HG03108 (cell line): ENCODE measurements around the gene CEBPB.
"Not testable (repeated sequence)": the region's sequence is repeated elsewhere in the genome, so short reads cannot be mapped to it uniquely, and the experiment has no call there.

Experiments used
- ATAC-seq: cut with Tn5 transposase; IDR thresholded peaks from one replicate; pipeline ENCODE4 v1.9.1; 2021; ENCODE audit warnings: moderate library complexity; ENCODE audit not compliant: unreplicated experiment

Gene CEBPB

GRCh38 chr20:50192364-50193198, 2.0 kb downstream of the CEBPB start:
- ATAC-seq = no peak

GRCh38 chr20:50193199-50193835, 2.7 kb downstream of the CEBPB start:
- no peak for ATAC-seq

- no peak for ATAC-seq
These were observed 3.3 kb downstream of the CEBPB start for GRCh38 chr20:50193836-50194421.

GRCh38 chr20:50194422-50194830, 3.8 kb downstream of the CEBPB start:
- ATAC-seq = no peak

DNA sequence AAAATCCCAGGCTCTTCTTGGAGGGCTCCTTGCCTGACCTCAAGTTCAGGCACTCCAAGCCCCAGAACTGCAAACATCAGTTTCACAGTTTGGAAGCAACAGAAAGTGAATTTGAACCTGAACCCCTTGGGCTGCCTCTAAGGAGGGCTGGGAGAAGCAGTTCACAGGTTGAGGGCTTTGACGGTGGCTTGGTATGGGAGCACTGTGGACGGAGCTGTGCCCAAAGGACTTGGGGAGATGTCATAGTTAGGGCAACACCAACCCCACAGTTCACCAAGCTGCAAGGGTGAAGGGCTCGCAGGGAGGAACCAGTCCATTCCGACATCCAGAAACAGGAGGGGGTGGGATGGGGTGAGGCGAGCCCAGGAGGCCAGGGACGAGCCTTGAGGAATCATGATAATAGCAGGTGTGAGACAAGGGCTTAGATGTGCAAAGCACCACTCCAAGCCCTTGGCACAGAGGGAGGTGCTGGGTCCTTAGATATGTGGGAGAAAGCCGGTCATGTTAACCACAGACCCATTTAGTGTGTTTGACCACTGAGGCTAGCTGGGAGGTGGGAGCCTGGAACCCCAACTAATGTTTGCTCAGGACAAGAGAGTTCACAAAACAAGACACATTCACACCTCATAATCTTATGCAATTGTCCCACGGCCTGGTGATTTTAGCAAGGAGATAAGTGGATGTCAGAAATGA, 4.3 kb downstream of the CEBPB start:
- no peak for ATAC-seq

GRCh38 chr20:50195524-50196120, 5.0 kb downstream of the CEBPB start:
- no peak for ATAC-seq

DNA sequence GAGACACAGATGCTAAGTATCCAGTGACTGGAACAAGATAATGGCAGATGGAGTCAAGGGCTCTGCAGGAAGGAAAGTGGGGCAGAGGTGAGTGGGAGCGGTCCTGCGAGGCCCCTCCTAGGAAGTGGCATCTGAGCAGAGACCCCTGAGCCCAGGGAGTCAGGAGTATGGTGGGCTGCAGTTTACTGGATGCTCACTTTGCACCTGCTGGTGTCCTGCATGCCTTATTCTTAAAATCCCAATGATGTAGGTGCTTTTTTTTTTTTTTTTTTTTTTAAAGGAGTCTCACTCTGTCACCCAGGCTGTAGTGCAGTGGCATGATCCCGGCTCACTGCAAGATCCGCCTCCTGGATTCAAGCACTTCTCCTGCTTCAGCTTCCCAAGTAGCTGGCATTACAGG, 5.6 kb downstream of the CEBPB start:
- no peak for ATAC-seq

DNA sequence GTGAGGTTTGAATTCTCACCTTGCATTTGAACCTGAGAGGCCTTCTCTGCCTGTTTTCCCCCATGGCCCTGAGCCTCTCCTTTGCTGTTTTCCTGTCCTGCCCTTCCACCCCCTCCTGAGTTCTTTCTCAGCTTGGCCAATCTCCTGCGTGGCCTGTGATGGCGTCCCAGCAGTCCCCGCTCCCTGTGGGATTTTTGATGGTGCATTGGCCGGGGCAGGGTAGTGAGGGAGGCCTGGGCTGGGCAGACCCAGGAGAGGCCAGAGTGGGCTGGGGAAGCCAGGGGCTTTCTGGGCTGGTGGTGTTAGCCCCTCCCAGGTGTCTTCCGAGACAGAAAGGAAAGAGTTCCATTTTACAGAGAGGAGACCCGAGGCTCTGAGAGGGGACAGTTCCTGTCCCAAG, 6.3 kb downstream of the CEBPB start:
- ATAC-seq = no peak

DNA sequence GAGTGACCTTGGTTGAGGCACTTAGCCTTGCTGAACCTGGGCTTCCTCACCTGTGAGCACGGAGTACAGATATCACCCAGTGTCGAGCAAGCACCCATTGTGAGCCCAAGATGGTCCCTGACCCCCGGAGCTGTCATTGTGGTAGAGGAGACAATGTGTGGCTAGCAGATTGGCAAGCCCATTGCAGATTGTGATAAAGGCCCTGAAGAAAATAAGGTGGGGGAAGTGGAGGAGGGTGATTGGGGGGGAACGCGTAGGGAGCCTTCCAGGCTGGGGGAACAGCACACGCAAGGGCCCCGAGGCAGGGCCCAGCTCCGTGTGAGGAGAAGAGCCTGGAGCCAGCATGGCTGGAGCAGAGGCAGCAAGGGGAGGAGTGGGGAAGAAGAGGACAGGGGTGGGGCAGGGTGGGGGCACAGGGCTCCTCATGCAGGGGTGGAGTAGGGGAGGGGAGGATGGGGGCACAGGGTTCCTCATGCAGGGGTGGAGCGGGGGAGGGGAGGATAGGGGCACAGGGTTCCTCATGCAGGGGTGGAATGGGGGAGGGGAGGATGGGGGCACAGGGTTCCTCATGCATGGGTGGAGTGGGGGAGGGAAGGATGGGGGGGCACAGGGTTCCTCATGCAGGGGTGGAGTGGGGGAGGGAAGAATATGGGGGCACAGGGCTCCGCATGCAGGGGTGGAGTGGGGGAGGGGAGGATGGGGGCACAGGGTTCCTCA, 7.0 kb downstream of the CEBPB start:
- ATAC-seq = no peak

DNA sequence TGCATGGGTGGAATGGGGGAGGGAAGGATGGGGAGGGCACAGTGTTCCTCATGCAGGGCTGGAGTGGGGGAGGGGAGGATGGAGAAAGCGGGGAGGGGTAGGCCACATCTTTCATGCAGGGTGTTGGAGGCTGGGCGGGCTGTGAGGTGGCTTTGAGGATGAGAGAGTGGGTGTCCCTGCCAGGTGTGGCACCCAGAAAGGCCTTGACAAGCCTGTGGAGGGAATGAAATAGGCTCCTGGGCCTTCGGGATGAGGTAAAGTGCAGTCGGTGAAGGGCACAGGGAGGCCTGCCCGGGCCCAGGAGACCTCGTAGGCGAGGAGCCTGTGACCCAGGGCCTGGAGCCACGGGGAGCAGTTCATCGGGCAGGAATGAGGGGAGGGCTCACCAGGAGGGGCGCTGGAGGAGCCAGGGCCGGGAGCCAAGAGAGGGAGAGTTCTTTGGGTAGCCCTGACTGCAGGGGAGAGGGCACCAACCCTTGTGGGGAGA, 7.6 kb downstream of the CEBPB start:
- ATAC-seq = no peak

DNA sequence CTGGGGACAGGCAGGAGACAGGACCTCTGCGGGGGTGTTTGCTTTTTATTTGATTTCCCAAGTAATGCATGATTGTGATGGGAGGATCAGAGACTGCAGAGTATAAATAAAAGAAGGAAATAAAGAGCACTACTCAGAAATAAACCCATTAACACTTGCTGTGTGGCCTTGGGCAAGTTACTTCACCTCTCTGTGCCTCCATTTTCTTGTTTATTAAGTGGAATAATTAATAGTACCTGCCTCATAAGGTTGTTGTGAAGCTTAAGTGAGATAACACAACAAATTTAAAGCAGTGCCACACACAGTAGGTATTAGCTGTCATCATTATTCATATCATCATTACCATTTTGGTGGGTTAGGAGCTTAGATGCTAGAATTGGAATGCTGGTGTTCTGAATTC, 8.1 kb downstream of the CEBPB start:
- ATAC-seq = no peak

GRCh38 chr20:50199703-50200102, 9.1 kb downstream of the CEBPB start:
- ATAC-seq = no peak

DNA sequence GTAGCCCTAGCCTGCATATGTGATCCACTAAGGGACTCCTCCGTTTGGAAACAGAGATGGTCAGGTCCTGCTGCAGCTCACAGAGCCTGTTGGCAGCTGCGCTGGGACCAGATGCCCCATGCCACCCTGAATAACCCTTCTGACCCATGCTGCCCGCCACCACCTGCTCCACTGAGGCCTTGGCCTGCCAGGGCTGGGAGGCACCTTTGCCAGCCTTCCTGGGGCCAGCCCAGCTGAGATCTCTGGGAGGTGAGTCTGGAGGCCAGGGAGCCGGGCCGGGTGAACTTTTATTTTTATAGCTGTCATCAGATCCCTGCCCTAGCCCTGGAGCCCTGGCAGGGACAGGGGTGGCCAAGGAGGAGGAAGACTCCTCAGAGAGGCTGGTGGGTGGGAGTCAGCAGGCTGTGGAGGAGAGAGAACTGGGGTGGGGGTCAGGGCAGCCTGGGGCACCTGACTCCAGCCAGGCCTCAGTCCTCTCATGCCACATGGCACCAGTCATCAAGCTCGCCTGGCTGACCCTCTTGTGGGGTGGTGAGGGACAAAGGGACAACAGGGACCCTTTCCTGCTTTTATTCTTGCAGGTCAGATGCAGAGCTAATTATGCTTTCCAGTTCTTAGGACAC, 10.0 kb downstream of the CEBPB start:
- no peak for ATAC-seq

DNA sequence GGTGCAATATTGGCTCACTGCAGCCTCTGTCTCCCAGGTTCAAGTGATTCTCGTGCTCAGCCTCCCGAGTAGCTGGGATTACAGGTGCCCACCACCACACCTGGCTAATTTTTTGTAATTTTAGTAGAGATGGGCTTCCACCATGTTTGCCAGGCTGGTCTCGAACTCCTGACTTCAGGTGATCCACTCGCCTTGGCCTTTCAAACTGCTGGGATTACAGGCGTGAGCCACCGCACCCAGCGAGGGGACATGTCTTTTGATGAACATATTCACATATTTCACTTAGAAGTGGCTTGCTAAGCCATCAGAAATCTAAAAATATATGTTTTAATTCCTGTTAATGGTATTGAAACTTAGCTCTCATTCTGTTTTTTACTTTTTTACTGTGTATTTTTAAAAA, 11.1 kb downstream of the CEBPB start:
- ATAC-seq = not testable (repeated sequence)

DNA sequence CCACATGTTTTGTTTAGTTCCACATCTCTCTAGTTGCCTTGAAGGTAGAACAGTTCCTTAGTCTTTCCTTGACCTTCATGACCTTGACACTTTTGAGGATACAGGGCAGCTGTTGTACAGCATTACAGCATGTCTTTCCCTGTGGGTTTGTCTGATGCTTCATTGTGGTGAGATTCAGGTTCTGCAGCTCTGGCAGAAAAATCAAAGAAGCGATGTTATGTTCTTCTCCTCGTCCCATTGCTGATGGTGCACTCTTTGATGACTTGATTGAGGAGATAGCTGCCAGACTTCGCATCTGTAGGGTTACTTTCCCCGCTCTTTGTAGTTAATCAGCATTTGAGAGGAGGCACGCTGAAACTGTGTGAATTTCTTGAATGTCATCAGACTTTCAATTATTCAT, 12.0 kb downstream of the CEBPB start:
- no peak for ATAC-seq

DNA sequence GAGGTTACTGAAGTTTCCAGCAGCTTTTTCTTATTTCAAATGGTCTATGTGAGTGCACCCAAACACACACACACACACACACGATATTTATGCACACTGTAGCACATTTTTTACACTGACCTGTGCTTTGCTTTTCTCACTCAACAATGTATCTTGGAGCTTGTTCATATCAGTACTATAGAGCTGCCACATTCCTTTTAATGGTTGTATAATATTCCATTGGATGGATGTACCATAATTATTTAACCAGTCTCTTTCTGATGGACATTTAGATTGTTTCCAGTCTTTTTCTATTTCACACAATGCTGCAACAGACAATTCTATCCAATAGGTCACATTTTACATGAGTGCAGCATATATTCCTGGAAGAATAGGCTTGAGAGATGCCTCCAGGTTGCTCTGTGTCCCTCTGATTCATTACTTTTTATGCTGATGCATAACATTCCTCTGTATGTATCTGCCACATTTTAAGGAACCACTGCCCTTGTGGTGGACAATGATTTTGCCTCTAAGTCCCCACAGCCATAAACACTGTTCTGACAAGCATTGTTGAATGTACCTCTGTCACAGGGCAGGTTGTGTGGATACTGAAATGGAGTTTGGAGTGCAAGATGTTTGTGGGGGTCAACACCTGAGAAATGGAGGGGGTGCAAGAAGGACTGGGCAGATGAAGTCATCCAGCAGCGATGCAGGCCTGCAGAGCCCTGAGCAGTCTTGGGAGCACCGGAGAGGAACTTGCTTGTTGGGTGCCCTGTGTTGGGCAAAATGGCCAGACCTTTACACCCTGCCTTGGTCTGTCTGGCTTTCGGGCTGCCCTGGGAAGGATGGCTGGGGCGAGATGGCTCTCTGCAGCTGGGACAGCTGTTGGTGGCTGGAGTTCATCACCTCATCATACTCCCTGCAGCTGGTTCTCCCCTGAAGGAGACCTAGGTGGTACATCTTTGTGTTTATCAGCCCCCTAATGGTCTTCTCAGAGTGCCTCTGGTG, 13.6 kb downstream of the CEBPB start:
- ATAC-seq = no peak

DNA sequence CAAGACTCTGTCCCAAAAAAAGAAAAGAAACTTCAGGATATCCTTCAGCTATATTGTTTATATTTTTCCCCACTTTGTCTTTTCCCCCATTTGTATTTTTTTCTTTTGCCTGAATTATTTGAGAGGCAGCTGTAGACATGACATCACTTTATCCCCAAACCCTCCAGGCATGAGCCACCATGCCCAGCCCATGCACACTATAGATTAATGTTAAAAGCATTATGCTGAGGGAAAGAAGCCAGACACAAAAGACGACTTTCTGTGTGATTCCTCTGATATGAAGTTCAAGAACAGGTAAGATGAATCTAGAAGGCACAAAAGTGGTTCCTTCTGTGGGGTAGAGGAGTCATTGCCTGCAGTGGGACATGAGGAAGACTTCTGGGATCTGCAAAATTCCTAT, 16.4 kb downstream of the CEBPB start:
- no peak for ATAC-seq

- ATAC-seq = no peak
These were observed 17.5 kb downstream of the CEBPB start for GRCh38 chr20:50208085-50208491.

- ATAC-seq = not testable (repeated sequence)
These were observed 18.2 kb downstream of the CEBPB start for GRCh38 chr20:50208815-50209214.
